Measurements from ENCODE around the gene NEUROG1. TPM values are rescaled to one million over a fixed set of nuclear protein-coding genes. Genes with fewer than 3 reads are reported as not detected.

NEUROG1 gene
- total RNA-seq, 1 donor from 2014 or later, result not detected

- H3K9me3 ChIP-seq, result no peaks in the 10 kb centered on the region
- H3K4me3 ChIP-seq, result peak overlapping the region in 1 of 2 donors; percentile 32
- H3K27me3 ChIP-seq, result no peaks in the 10 kb centered on the region
- TF ChIP-seq POLR2AphosphoS5 (IDR thresholded peaks at IDR 0.05; ENCODE audit: insufficient read depth in 1 of 2, low read depth in 1 of 2) (no peak), POLR2A (IDR thresholded peaks at IDR 0.05) (no peak)
- TF ChIP-seq, protein P1, sequence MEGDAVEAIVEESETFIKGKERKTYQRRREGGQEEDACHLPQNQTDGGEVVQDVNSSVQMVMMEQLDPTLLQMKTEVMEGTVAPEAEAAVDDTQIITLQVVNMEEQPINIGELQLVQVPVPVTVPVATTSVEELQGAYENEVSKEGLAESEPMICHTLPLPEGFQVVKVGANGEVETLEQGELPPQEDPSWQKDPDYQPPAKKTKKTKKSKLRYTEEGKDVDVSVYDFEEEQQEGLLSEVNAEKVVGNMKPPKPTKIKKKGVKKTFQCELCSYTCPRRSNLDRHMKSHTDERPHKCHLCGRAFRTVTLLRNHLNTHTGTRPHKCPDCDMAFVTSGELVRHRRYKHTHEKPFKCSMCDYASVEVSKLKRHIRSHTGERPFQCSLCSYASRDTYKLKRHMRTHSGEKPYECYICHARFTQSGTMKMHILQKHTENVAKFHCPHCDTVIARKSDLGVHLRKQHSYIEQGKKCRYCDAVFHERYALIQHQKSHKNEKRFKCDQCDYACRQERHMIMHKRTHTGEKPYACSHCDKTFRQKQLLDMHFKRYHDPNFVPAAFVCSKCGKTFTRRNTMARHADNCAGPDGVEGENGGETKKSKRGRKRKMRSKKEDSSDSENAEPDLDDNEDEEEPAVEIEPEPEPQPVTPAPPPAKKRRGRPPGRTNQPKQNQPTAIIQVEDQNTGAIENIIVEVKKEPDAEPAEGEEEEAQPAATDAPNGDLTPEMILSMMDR (IDR thresholded peaks at IDR 0.05), result no peak
- no peak for DNase-seq (ENCODE audit: extremely low spot score in 2 of 2)
- intact Hi-C loops (cut with DNase I), result no loop called here
- H3K27ac ChIP-seq, result no peak overlapping the region
- peaks cover 21% of the 10 kb centered on the region for H3K4me1 ChIP-seq
- H3K36me3 ChIP-seq, result no peaks in the 10 kb centered on the region
Measured at GRCh38 chr5:135545099-135545498, 9.3 kb upstream of the NEUROG1 start.

DNA sequence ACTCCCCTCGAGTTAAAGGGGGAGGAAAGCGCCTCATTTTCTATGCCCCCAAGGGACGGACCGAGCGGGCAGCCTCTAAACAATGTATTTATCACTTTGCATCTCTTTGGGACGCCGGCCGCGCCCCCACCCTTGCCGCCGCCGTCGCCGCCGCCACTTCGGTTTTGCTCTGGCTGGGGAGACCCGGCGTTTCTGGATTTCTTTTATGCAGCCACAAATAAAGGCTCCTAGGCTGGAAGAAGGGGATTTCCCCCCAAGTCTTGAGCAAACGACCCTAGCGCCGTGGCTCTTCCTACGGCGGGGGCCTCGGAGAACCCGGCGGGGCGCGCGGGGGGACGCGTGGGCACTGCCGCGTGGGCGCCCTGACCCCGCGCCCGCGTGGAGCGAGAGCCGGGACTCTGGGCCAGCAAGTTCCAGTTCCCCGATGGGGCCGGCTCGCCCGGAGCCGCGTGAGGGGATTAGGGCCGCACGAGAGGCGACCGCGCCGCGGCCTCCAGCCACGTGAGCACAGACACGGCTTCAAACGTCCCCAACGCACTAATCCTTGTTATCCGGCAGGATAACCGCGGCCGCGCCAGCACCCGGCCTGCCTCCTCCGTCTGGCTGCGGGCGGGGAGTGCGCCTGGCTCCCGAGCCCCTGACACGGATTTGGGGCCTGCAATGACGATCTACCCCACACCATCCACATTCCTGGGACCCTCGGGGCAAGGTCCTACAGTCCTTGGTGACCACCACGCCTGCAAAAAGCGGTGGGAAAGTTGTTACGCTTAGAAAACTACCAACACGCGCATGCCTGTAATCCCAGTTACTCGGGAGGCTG lies 7.9 kb upstream of the NEUROG1 start:
- DNase-seq (ENCODE audit: extremely low spot score in 2 of 2), result no peak
- Histone ChIP-seq H3K4me1 (peaks cover 21% of the 10 kb centered on the region), H3K36me3 (no peaks in the 10 kb centered on the region), H3K27ac (no peak overlapping the region), H3K4me3 (peak overlapping the region; percentile 32 to 39), H3K9me3 (no peaks in the 10 kb centered on the region), H3K27me3 (no peaks in the 10 kb centered on the region)
- intact Hi-C loops (cut with DNase I), result no loop called here
- TF ChIP-seq, protein P1 (IDR thresholded peaks at IDR 0.05), result no peak
- no peak for TF ChIP-seq POLR2A (IDR thresholded peaks at IDR 0.05)
- no peak for TF ChIP-seq POLR2AphosphoS5 (IDR thresholded peaks at IDR 0.05; ENCODE audit: insufficient read depth in 1 of 2, low read depth in 1 of 2)

DNA sequence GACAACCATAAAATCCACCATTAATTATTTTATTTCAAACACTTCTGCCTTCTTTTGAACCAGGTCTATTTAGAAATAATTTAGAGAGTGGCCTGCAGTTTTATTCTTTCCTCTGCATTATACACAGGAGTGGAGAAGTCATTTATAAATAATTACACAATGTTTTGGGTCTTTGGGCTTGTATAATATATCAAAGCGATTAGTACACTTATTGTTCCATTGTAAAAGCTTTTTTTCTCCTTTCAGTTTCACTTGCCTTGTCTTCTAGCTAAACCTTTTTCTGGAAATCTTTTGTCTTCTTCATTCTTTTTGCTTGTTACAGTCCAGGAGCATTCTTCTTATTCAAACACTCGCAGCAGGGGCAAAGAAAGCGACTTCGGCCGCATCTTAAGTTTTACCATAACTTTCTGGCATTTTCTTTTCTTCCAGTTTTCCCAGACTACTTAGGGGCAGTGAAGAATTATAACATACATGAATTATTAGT lies 7.3 kb upstream of the NEUROG1 start:
- H3K4me3 ChIP-seq, result peak overlapping the region; percentile 32 to 39
- TF ChIP-seq, protein P1 (IDR thresholded peaks at IDR 0.05), result no peak
- TF ChIP-seq POLR2AphosphoS5 (IDR thresholded peaks at IDR 0.05; ENCODE audit: insufficient read depth in 1 of 2, low read depth in 1 of 2), result no peak
- no peak for TF ChIP-seq POLR2A (IDR thresholded peaks at IDR 0.05)
- no peaks in the 10 kb centered on the region for H3K9me3 ChIP-seq
- no peaks in the 10 kb centered on the region for H3K36me3 ChIP-seq
- DNase-seq (ENCODE audit: extremely low spot score in 2 of 2), result no peak
- H3K27me3 ChIP-seq, result no peaks in the 10 kb centered on the region
- intact Hi-C loops (cut with DNase I), result no loop called here
- no peak overlapping the region for H3K27ac ChIP-seq
- H3K4me1 ChIP-seq, result peaks cover 21% of the 10 kb centered on the region

DNA sequence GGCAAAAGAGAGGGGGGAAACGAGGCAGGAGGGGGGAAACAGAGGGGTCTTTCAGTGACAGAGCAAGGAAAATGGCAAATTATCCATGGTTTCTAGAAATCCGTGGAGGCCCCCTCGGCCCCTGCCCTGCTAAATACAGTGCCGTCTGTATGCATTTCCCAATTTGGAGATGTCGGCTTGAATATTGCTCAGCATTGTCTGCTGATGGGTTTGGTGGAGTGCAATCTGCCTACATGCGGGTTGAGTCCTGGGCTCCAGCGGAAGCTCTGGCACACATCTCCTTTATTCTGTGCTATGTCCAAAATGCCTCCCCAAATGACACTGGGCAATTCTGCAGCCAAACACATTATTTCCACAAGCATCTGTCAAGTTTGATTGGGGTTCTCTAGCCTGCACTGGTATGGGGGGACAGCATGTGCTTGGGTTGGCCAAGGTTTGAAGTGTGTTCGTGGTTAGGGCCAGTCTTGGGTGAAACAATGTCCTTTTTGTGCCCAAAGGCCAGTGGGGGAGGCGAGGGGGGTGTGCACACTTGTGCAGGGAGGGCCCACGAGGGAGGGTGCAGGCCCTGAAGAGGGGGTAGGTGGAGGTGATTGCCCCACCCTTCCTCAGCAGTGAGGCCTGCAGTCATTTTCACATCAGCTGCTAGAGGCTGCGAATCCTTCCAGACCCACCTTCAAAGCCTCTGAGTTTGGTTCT lies 6.2 kb upstream of the NEUROG1 start:
- H3K27me3 ChIP-seq, result no peaks in the 10 kb centered on the region
- no peaks in the 10 kb centered on the region for H3K36me3 ChIP-seq
- no peaks in the 10 kb centered on the region for H3K9me3 ChIP-seq
- DNase-seq (ENCODE audit: extremely low spot score in 2 of 2), result no peak
- no peak overlapping the region for H3K27ac ChIP-seq
- peaks cover 21% of the 10 kb centered on the region for H3K4me1 ChIP-seq
- TF ChIP-seq POLR2A (IDR thresholded peaks at IDR 0.05), result no peak
- intact Hi-C loops (cut with DNase I), result no loop called here
- no peak overlapping the region for H3K4me3 ChIP-seq

GRCh38 chr5:135539430-135540005 lies 3.8 kb upstream of the NEUROG1 start:
- no peaks in the 10 kb centered on the region for H3K36me3 ChIP-seq
- peak; percentile 64 to 81 for DNase-seq (ENCODE audit: extremely low spot score in 2 of 2)
- H3K27ac ChIP-seq, result no peak overlapping the region
- peaks cover 32% of the 10 kb centered on the region for H3K4me1 ChIP-seq
- TF ChIP-seq POLR2A (IDR thresholded peaks at IDR 0.05) (no peak), POLR2AphosphoS5 (IDR thresholded peaks at IDR 0.05; ENCODE audit: insufficient read depth in 1 of 2, low read depth in 1 of 2) (no peak)
- TF ChIP-seq, protein P1 (IDR thresholded peaks at IDR 0.05), result no peak
- no peaks in the 10 kb centered on the region for H3K9me3 ChIP-seq
- H3K27me3 ChIP-seq, result no peaks in the 10 kb centered on the region
- intact Hi-C loops (cut with DNase I), result no loop called here
- no peak overlapping the region for H3K4me3 ChIP-seq
